GM18526 (cell line): ENCODE measurements around the gene HDAC8.

Experiments
- POLR2A ChIP-seq: IDR thresholded peaks from 3 replicates; pipeline ENCODE4 v1.6.1; 2011; ENCODE audit not compliant: insufficient read length; ENCODE audit errors: extremely low read depth

HDAC8 gene

DNA sequence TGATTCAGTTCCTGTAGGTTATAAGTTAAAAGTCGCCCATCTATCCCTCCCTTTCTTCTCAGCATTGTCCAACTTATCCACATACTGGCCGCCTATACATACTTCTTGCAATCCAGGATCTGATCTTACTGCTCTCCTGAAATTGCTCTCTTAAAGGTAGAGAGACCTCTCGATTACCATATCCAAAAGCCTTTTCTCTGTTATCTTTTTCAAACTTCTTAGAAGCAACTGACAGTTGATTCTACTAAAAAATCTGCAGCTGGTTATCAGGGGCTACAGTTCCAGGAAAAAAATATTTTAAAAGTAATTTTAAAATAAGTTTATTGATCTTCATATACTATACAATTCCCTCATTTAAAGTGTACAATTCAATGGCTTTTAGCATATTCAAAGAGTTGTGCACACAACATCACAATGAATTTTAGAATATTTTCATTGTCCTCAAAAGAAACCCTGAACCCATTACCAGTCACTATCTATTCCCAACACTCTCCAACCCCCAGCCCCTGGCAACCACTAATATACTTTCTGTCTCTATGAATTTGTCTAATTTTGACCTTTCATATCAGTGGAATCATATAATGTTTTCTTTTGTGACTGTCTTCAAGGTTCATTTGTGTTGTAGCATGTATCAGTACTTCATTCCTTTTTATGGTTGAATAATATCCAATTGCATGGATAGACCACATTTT lies 102.0 kb downstream of the HDAC8 start:
- no peak for TF ChIP-seq POLR2A

DNA sequence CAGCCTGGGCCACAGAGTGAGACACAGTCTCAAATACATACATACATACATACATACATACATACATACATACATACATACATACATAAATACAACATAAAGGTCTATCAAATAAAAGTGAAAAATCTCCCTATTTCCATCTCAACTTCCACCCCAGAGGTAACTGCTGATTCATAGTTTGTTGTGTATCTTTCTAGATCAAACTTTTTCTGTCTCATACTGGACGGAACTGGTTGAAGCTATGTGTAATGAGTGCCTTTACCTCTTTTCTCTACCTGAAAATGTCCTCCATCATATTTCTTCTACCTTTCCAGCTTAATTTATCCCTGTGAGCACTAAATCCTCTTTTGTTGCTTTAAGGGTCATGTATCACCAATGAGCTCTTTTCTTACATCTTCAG lies 102.5 kb downstream of the HDAC8 start:
- TF ChIP-seq POLR2A = no peak

DNA sequence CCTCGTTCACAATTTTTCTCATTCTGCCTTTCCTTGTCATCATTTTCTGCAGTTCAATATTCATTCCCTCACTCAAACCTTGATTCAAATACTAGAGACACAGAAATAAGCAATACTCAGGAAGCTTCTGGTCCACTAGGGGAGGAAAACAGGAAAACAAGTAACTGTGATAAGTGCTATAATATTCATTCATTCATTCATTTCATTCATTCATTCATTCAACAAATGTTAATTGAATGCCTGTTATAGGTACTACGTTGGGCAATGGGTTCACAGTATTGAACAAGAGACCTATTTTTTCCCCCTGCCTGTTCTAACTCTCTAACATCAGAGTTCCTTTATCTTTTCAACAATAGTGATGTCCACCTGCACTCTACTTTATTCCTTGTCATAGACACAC lies 104.0 kb downstream of the HDAC8 start:
- no peak for TF ChIP-seq POLR2A

DNA sequence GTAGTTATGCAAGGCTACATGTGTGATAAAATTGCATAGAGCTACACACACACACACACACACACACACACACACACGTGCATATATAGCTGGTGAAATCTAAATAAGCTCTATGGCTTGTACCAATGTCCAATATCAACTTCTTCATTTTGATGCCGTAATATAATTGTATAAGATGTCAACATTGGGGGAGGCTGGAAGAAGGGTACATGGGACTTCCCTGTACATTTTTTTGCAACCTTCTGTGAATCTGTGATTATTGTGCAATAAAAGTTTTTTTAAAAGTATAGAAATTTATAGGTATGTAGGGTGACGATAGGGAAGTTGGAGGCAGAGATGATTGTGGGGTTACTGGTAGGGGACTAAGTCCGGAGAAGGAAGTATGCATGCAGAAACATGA lies 105.5 kb downstream of the HDAC8 start:
- no peak for TF ChIP-seq POLR2A

DNA sequence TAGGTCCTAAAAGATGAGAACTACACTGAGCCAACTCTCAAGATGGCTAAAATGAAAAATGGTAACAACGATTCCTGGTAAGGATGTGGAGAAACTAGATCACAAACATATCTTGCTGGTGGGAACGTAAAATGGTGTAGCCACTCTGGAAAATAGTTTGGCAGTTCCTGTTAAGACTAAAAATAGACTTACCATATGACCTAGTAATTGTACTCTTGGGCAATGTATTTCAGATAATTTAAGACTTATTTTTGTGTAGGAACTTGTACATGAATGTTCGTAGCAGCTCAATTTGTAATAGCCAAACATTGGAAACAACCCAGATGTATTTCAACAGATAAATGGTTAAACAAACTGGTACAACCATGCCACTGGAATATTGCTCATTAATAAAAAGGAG lies 106.2 kb downstream of the HDAC8 start:
- TF ChIP-seq POLR2A = no peak

DNA sequence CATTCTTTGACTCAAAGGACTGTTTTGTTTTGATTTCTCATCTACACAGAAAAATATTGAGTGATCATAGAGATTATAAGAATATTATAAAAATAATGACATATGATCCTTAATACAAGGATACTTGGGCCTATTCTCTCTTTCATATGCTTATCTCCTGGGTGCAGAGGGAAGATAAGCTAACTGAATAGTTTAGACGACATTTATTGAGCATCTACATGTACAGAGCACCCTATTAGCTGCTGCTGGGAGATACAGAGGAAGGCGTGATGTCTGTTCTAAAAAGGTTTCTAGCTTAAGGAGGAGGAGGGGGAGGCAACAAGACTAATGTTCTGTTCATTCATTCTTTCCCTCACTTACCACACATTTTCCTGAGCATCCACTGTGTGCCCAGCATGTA lies 106.8 kb downstream of the HDAC8 start:
- no peak for TF ChIP-seq POLR2A

DNA sequence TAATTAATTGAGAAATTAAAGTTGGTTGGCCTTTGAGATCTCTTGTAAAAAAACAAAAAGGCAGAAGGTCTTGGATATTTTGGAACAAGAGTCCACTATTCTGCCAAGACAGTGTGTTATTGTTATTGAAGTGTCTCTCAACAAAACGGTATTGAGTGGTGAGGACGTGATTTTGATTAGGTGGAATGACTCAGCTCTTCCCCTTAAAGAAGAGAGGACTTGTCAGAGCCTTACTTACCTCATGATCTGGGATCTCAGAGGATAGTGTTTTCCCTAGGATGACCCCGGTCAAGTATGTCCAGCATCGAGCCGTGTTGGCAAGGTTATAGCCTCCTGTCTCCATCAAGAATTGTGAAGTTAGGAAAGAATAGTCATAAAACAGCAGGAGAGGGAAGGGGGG lies 110.9 kb downstream of the HDAC8 start:
- TF ChIP-seq POLR2A = no peak

DNA sequence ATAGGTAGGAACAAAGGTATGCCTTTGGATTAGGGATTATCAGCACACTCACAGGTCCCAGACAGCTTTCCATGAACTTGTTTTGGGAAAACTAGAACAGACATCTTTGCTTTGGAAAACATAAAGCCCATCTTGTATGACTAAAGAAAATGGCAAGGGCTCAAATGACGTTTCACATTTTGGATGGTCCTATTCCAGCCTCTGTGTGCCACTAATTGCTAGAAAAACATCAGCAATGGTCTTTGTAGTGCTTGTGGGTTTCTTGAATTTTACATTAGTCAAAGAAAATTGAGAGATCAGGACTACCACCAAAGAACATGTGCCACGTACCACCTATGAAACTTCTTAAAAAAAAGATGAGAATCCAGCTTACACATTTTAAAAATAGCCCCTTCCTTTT lies 111.4 kb downstream of the HDAC8 start:
- no peak for TF ChIP-seq POLR2A

DNA sequence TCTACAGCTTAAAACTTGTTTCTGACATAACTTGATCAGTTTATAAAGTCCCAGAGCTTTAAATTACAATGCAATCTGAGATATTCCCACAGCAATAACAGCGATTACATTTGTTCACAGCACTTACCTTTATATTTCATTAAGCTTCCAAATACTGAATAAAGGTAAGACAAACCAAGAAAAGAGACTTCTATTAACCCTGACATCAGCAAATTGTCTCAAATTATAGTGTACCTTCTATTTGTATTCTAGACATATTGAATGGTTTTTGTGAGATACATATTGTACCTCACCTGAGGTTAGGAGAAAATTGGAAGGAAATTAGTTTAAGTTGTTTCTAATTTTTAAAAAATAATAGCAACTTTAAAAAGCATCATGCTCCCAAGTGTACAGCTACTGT lies 111.9 kb downstream of the HDAC8 start:
- no peak for TF ChIP-seq POLR2A

DNA sequence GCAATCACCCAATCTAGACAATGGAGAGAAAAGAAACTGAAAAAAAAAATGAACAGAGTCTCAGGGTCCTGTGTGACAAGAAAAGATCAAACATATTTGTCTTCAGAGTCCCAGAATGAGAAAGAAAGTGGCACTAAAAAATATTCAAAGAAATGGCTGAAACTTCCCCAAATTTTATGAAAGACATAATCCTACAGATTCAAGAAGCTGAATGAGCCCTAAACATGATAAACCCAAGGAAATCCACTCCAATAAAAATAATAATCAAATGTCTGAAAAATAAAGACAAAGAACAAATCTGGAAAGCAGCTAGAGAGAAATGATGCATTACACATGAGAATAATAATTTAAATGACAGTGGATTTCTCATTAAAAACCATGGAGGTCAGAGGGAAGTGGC lies 136.6 kb downstream of the HDAC8 start:
- TF ChIP-seq POLR2A = no peak

DNA sequence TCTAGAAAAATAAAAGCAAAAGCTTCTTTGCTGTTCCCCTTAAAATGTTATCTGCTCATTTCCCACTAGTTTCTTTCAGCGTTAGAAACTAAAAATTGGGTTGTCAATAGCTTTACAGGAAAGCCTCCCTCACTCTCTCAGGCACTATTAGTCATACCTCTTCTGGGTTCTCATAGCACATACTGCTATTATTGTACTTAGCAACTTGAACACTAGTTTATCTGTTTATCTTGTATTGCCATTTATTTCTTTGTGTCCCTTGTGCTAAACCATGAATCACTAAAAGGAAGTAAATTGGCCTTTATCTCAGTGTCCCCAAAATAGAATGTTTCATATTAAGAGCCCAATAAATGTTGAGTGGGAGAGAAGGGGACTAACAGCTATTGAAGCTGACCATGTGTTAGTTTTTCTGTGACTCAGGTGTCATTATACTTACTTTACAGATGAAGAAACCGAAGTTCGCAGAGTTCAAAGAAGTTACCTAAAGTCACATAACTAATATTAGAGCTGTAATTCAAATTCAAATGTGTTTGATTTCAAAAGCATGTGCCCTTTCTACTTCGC lies 142.2 kb downstream of the HDAC8 start:
- no peak for TF ChIP-seq POLR2A

DNA sequence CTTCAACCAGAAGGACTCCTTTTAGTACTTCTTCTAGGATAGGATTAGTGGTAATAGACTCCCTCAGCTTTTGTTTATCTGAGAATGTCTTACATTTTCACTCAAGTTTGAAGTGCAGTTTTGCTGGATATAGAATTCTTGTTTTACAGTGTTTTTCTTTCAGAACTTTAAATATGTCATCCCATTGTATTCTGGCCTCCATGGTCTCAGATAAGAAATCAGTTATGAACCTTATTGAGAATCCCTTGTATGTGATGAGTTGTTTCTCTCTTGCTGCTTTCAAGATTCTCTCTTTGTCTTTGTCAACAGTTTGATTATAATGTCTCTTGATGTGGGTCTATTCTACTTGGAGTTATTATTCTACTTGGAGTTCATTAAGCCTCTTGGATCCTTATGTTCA lies 150.8 kb downstream of the HDAC8 start:
- no peak for TF ChIP-seq POLR2A

DNA sequence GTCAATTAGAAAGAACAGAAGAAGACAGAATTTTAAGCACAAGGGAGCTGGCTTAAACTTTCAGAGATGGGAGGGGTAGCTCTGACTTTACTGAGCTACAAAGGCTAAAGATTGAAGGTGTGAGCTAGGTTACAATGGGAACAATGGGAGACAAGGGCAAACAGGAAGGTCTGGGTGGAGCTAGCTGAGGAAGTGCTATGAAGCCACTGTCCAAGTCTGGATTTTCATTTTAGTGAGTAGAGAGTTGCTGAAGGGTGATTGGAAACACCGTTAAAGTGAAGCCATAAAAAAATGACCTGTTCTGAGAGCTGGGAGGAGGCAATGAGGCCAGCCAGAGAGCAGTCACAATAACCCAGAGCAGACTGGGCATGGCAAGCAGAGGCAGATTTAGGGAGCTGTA lies 162.7 kb downstream of the HDAC8 start:
- TF ChIP-seq POLR2A = no peak

DNA sequence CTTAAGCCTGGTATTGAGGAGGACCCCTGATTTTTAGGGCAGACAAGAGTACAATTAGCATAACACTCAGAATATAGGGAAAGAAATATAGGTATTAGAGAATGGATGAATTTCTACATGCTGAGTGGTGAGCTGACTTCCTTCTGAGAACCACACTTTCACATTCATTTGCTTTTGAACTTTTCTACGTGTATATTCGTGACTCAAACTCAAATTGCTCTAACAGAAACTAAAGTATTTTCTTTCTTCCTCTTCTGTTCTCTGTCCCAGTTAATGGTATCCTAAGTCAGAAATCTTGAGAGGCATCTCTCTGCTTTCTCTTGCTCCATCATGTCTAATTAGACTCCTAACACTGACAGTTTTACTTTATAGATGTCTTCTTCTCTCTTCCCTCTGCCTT lies 163.8 kb downstream of the HDAC8 start:
- TF ChIP-seq POLR2A = no peak

DNA sequence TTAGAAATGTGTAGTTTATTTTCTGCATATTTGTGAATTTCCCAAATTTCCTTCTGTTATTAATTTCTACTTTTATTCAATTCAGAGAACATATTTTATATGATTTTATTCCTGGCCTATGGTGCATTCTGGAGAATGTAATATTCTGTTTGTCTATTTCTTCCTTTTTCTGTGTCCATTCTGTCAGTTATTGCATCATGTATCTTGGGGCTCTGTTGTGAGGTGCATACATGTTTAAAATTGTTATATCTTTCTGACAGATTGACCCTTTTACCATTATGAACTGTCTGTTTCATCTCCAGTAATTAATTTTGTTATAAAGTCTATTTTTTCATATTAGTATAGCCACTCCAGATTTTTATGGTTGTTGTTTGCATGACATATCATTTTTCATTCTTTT lies 170.0 kb downstream of the HDAC8 start:
- no peak for TF ChIP-seq POLR2A

DNA sequence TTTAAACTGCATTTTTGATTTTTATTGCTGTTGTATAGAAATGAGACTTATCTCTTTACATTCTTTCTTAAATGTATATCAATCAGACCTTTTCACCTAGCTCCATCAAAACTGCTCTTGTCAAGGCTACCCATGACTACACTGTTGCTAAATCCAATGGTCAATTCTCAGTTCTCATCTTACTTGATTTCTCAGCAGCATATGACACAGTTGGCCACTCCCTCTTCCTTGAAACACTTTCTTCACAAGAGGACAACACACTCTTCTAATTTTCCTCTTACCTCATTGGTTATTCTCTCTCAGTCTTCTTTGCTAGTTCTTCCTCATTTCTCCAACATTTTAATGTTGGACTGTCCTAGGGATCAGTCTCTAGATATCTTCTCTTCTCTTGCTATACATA lies 172.8 kb downstream of the HDAC8 start:
- TF ChIP-seq POLR2A = no peak

DNA sequence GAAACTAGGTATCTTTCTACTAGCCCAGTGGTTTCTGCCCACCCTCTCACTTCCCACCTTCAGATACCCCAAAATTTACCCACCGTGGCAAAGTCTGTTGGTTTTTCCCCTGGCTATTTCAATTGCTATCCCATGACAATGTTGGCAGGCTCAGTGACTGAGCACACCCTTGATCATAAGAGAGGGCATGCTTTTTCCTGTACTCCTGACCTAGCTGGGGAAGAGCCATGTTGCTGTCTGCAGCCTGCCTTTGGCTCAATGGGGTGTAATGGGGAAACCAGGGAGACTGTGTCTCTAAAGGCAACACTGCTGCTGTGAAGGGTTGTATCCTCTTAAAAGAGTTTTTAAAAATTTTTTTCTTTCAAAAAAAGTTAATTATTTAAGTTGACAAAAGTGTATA lies 176.5 kb downstream of the HDAC8 start:
- TF ChIP-seq POLR2A = no peak
